Calu3 (cell line): ENCODE measurements around the gene IL17RD. TPM values are rescaled to one million over a fixed set of nuclear protein-coding genes. Genes with fewer than 3 reads are reported as not detected.

Experiments
- BruUV-seq: library from RNA; stranded (reverse); fragments of 400-500 nt; replicated peaks from 2 replicates; lab custom pipeline; 2021; lab: Mats Ljungman, UMichigan
- CTCF ChIA-PET: fragments of 300-600 bp; sonication (Branson Sonifier 250); formaldehyde crosslinking; loops from one replicate; lab custom pipeline; 2022; ENCODE audit warnings: antibody characterized with exemption; lab: Charles Lee
- DNase-seq: peaks from one replicate; pipeline ENCODE4 v3.0.0; 2022
- H3K27ac Mint-ChIP-seq: one replicate; pipeline ENCODE4 v1.8.0; 2022; ENCODE audit warnings: mixed read lengths; ENCODE audit not compliant: unreplicated experiment
- H3K27me3 Mint-ChIP-seq: one replicate; pipeline ENCODE4 v1.8.0; 2022; ENCODE audit warnings: mixed read lengths; ENCODE audit not compliant: unreplicated experiment
- H3K36me3 Mint-ChIP-seq: one replicate; pipeline ENCODE4 v1.8.0; 2022; ENCODE audit warnings: mild to moderate bottlenecking, moderate library complexity, mixed read lengths; ENCODE audit not compliant: insufficient read depth, unreplicated experiment
- H3K4me1 Mint-ChIP-seq: one replicate; pipeline ENCODE4 v1.8.0; 2022; ENCODE audit warnings: mild to moderate bottlenecking, low read depth, mixed read lengths; ENCODE audit not compliant: unreplicated experiment
- H3K4me3 Mint-ChIP-seq: one replicate; pipeline ENCODE4 v1.8.0; 2022; ENCODE audit warnings: mild to moderate bottlenecking, low read depth, moderate library complexity, mixed read lengths; ENCODE audit not compliant: unreplicated experiment
- H3K9me3 Mint-ChIP-seq: one replicate; pipeline ENCODE4 v1.8.0; 2022; ENCODE audit warnings: low read depth, mixed read lengths; ENCODE audit not compliant: unreplicated experiment
- intact Hi-C: fragments of 100-400 bp; cut with micrococcal nuclease; formaldehyde crosslinking; loops from one replicate; pipeline ENCODE4 v1.10.0; 2022; ENCODE audit not compliant: unreplicated experiment
- total RNA-seq: library from RNA; stranded (reverse); gene quantifications from 2 replicates; pipeline ENCODE4 v1.2.3, GENCODE V29; 2022
- TF ChIP-seq, protein P1 (sequence below): fragments of 200-600 bp; IDR thresholded peaks from one replicate; pipeline ENCODE4 v1.8.0; 2022; ENCODE audit warnings: antibody characterized with exemption; ENCODE audit not compliant: unreplicated experiment

IL17RD gene
- total RNA-seq, 1 experiment from 2014 or later: 2.2 TPM

DNA sequence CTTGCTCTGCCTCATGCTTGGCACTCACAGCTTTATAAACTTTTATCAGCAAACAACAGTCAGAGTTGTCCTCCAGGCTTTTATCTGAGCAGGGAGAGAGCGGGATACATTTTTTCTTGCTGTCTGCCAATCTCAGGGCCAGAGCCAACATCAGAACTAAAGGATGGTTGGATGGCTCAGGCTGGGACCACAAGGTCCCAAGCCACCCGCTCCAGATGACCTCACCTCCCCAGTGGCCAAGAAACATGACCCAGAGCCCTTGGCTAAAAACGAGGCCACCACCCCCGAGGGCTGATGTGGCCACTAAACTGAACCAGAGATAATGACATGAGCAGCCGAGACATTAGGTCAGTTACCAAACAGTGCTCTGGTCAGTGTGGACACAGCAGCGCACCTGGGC lies 123.5 kb downstream of the IL17RD start:
- no peak for DNase-seq
- intact Hi-C loops: no loop called here
- no peaks in the 10 kb centered on the region for H3K36me3 Mint-ChIP-seq
- CTCF ChIA-PET: no interaction called here
- peaks cover 17% of the 10 kb centered on the region for H3K4me1 Mint-ChIP-seq
- TF ChIP-seq, protein P1, sequence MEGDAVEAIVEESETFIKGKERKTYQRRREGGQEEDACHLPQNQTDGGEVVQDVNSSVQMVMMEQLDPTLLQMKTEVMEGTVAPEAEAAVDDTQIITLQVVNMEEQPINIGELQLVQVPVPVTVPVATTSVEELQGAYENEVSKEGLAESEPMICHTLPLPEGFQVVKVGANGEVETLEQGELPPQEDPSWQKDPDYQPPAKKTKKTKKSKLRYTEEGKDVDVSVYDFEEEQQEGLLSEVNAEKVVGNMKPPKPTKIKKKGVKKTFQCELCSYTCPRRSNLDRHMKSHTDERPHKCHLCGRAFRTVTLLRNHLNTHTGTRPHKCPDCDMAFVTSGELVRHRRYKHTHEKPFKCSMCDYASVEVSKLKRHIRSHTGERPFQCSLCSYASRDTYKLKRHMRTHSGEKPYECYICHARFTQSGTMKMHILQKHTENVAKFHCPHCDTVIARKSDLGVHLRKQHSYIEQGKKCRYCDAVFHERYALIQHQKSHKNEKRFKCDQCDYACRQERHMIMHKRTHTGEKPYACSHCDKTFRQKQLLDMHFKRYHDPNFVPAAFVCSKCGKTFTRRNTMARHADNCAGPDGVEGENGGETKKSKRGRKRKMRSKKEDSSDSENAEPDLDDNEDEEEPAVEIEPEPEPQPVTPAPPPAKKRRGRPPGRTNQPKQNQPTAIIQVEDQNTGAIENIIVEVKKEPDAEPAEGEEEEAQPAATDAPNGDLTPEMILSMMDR: no peak
- no TSS peak for BruUV-seq
- no peak overlapping the region for H3K4me3 Mint-ChIP-seq
- H3K9me3 Mint-ChIP-seq: no peaks in the 10 kb centered on the region
- H3K27me3 Mint-ChIP-seq: no peaks in the 10 kb centered on the region
- no peak overlapping the region for H3K27ac Mint-ChIP-seq

Other genes with a start within 250 kb of the IL17RD start
- gene SPATA12, start 104.7 kb downstream of the IL17RD start, total RNA-seq: 0.47 and 0.64 TPM in 2 replicates
- 0.78 and 0.91 TPM in 2 replicates for gene HESX1, start 34.6 kb upstream of the IL17RD start, total RNA-seq
- 26.1 and 31.9 TPM in 2 replicates for gene APPL1, start 62.4 kb upstream of the IL17RD start, total RNA-seq
- 0.12 and 0.40 TPM in 2 replicates for gene ASB14, start 127.3 kb upstream of the IL17RD start, total RNA-seq